Neuronal stem cell (in vitro differentiated cells): ENCODE data around the gene STAB2.

Experiments
- DNase-seq: peaks from one replicate; pipeline ENCODE4 v3.0.0-alpha.2; 2013; ENCODE audit warnings: low spot score
- H2AFZ ChIP-seq: one replicate; pipeline ENCODE4 v1.6.1; 2013; ENCODE audit warnings: mild to moderate bottlenecking, low read length, inconsistent platforms
- H2AK5ac ChIP-seq: 2 replicates; pipeline ENCODE4 v1.6.1; 2013; ENCODE audit warnings: low read depth, mild to moderate bottlenecking, inconsistent platforms, low read length, moderate library complexity, mixed read lengths
- H2BK120ac ChIP-seq: 2 replicates; pipeline ENCODE4 v1.6.1; 2013; ENCODE audit warnings: low read depth, mild to moderate bottlenecking, inconsistent platforms, low read length, moderate library complexity, mixed read lengths
- H2BK12ac ChIP-seq: one replicate; pipeline ENCODE4 v1.6.1; 2013; ENCODE audit warnings: low read length, inconsistent platforms
- H2BK15ac ChIP-seq: 2 replicates; pipeline ENCODE4 v1.6.1; 2013; ENCODE audit warnings: mild to moderate bottlenecking, low read length, inconsistent platforms, mixed read lengths
- H2BK5ac ChIP-seq: one replicate; pipeline ENCODE4 v1.6.1; 2013; ENCODE audit warnings: inconsistent platforms, mild to moderate bottlenecking, low read length, moderate library complexity
- H3K14ac ChIP-seq: one replicate; pipeline ENCODE4 v1.6.1; 2013; ENCODE audit warnings: low read length, inconsistent platforms
- H3K18ac ChIP-seq: 2 replicates; pipeline ENCODE4 v1.6.1; 2013; ENCODE audit warnings: low read length, inconsistent platforms
- H3K23ac ChIP-seq: 2 replicates; pipeline ENCODE4 v1.6.1; 2013; ENCODE audit warnings: low read depth, mild to moderate bottlenecking, mixed read lengths, low read length, inconsistent platforms; ENCODE audit not compliant: poor library complexity
- H3K27ac ChIP-seq: replicated peaks from 3 replicates; pipeline ENCODE4 v1.5.1; 2013; ENCODE audit warnings: low read length, inconsistent platforms
- H3K27me3 ChIP-seq, 3 experiments: 2 replicates each; pipeline ENCODE4 v1.6.1; 2013; ENCODE audit warnings: low read length in 3 of 3, mild to moderate bottlenecking in 2 of 3, inconsistent platforms in 1 of 3, low read depth in 1 of 3, mixed read lengths in 1 of 3, moderate library complexity in 1 of 3; ENCODE audit not compliant: control insufficient read depth in 3 of 3, insufficient read depth in 3 of 3
- H3K36me3 ChIP-seq, 2 donors: replicated peaks in 1 of 2; 2 replicates each; pipeline ENCODE4 v1.6.1; 2013; ENCODE audit warnings: low read length in 2 of 2; ENCODE audit not compliant: control insufficient read depth in 2 of 2, insufficient read depth in 2 of 2
- H3K4ac ChIP-seq: 2 replicates; pipeline ENCODE4 v1.6.1; 2013; ENCODE audit warnings: inconsistent platforms, mild to moderate bottlenecking, low read length, moderate library complexity
- H3K4me1 ChIP-seq, 2 donors: 1 replicate in 1 of 2; 2 replicates in 1 of 2; pipeline ENCODE4 v1.6.1; 2013; ENCODE audit warnings: low read length in 2 of 2, low read depth in 1 of 2; ENCODE audit not compliant: control insufficient read depth in 2 of 2, insufficient read depth in 1 of 2
- H3K4me2 ChIP-seq: one replicate; pipeline ENCODE4 v1.6.1; 2013; ENCODE audit warnings: mild to moderate bottlenecking, low read length, inconsistent platforms; ENCODE audit not compliant: insufficient read depth, poor library complexity, severe bottlenecking
- H3K4me3 ChIP-seq, 2 donors: 2 replicates each; pipeline ENCODE4 v1.5.1; 2013; ENCODE audit warnings: low read length in 2 of 2, mild to moderate bottlenecking in 2 of 2, inconsistent platforms in 1 of 2, moderate library complexity in 1 of 2
- H3K79me1 ChIP-seq: one replicate; pipeline ENCODE4 v1.6.1; 2013; ENCODE audit warnings: low read depth, mild to moderate bottlenecking, inconsistent platforms, low read length, moderate library complexity
- H3K9ac ChIP-seq: one replicate; pipeline ENCODE4 v1.6.1; 2013; ENCODE audit warnings: mild to moderate bottlenecking, low read depth, low read length, inconsistent platforms; ENCODE audit not compliant: poor library complexity
- H3K9me3 ChIP-seq, 2 donors: replicated peaks in 1 of 2; 2 replicates each; pipeline versions ENCODE3 to v1.6.1; 2013; ENCODE audit warnings: low read length in 2 of 2, mild to moderate bottlenecking in 2 of 2, inconsistent platforms in 1 of 2, low read depth in 1 of 2, mixed read lengths in 1 of 2, moderate library complexity in 1 of 2; ENCODE audit not compliant: control insufficient read depth in 2 of 2, insufficient read depth in 1 of 2
- H4K8ac ChIP-seq: one replicate; pipeline ENCODE4 v1.6.1; 2013; ENCODE audit warnings: low read depth, mild to moderate bottlenecking, inconsistent platforms, low read length, moderate library complexity
- H4K91ac ChIP-seq: one replicate; pipeline ENCODE4 v1.6.1; 2013; ENCODE audit warnings: low read length, low read depth, mild to moderate bottlenecking, inconsistent platforms; ENCODE audit not compliant: poor library complexity
- WGBS, 2 donors: extraction: QIAGEN DNeasy Blood & Tissue Kit; methylation state at CpG; one replicate each; pipeline ENCODE4 v1.1.7; 2013; ENCODE audit warnings: missing lambda C conversion rate in 2 of 2, mixed read lengths in 1 of 2; ENCODE audit not compliant: insufficient read length in 2 of 2, insufficient replicate concordance in 1 of 2; ENCODE audit errors: extremely low coverage in 2 of 2; 5-methylcytosine and 5-hydroxymethylcytosine counted together

Gene STAB2

DNA sequence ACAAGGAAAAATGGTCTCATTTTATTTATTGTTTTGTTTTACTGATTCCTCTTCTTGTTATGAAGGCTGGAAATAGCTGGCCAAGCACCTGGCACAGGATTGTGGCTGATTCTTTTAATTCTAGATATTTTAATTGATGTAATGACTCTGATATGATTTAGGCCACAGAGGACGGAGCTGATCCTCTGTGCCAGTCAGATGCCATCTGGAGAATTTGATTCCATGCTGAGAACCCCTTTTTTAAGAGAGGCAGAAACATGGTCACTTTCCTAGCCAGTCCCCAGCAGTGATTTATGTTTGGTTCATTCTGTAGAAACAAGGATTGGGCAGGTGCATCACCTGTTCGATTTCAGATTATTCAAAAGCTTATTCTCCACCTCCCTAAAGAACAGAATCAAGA, 77.6 kb downstream of the STAB2 start:
- Histone ChIP-seq H4K91ac (no peak overlapping the region), H3K9me3 (no peaks in the 10 kb centered on the region), H3K36me3 (no peaks in the 10 kb centered on the region), H3K14ac (no peak overlapping the region), H2BK12ac (no peak overlapping the region), H2AK5ac (no peak overlapping the region), H4K8ac (no peak overlapping the region), H3K23ac (no peak overlapping the region), H3K79me1 (no peaks in the 10 kb centered on the region), H3K18ac (no peak overlapping the region), H3K4ac (no peak overlapping the region), H2BK5ac (no peak overlapping the region), H3K9ac (no peak overlapping the region), H3K4me2 (no peak overlapping the region), H3K27ac (no peak overlapping the region), H2BK15ac (no peak overlapping the region), H3K4me3 (no peak overlapping the region), H2AFZ (no peak overlapping the region), H2BK120ac (no peak overlapping the region), H3K27me3 (no peaks in the 10 kb centered on the region), H3K4me1 (peaks cover 0 to 8% of the 10 kb centered on the region in 2 donors)
- WGBS, 2 donors, result no CpG with 5 or more reads among the region's 2 CpGs
- DNase-seq, result no peak

GRCh38 chr12:103665971-103666370, 78.9 kb downstream of the STAB2 start:
- H4K91ac ChIP-seq, result no peak overlapping the region
- H2BK5ac ChIP-seq, result no peak overlapping the region
- no peak overlapping the region for H3K4me3 ChIP-seq
- no peak overlapping the region for H2BK15ac ChIP-seq
- peak overlapping the region; percentile 29 for H3K18ac ChIP-seq
- H3K4me1 ChIP-seq, result peaks cover 0 to 8% of the 10 kb centered on the region in 2 donors
- H3K27ac ChIP-seq, result no peak overlapping the region
- no peak overlapping the region for H3K4me2 ChIP-seq
- H2BK12ac ChIP-seq, result no peak overlapping the region
- H3K27me3 ChIP-seq, result no peaks in the 10 kb centered on the region
- WGBS, 2 donors, result no CpG with 5 or more reads among the region's 5 CpGs
- H3K23ac ChIP-seq, result no peak overlapping the region
- peak overlapping the region; percentile 7 for H3K9ac ChIP-seq
- no peak overlapping the region for H3K14ac ChIP-seq
- no peak overlapping the region for H3K4ac ChIP-seq
- H2AFZ ChIP-seq, result no peak overlapping the region
- no peaks in the 10 kb centered on the region for H3K36me3 ChIP-seq
- H2BK120ac ChIP-seq, result no peak overlapping the region
- no peak overlapping the region for H2AK5ac ChIP-seq
- H3K9me3 ChIP-seq, result no peaks in the 10 kb centered on the region
- no peak overlapping the region for H4K8ac ChIP-seq
- H3K79me1 ChIP-seq, result no peaks in the 10 kb centered on the region
- no peak for DNase-seq

GRCh38 chr12:103667125-103667524, 80.1 kb downstream of the STAB2 start:
- Histone ChIP-seq H3K9ac (no peak overlapping the region), H2BK5ac (no peak overlapping the region), H3K27ac (no peak overlapping the region), H3K4ac (no peak overlapping the region), H4K8ac (no peak overlapping the region), H2AFZ (no peak overlapping the region), H3K79me1 (no peaks in the 10 kb centered on the region), H2BK120ac (no peak overlapping the region), H2BK15ac (no peak overlapping the region), H3K9me3 (no peaks in the 10 kb centered on the region), H3K27me3 (no peaks in the 10 kb centered on the region), H3K4me2 (no peak overlapping the region), H3K23ac (no peak overlapping the region), H3K4me1 (peaks cover 0 to 8% of the 10 kb centered on the region in 2 donors), H3K36me3 (no peaks in the 10 kb centered on the region), H3K14ac (no peak overlapping the region), H3K18ac (no peak overlapping the region), H3K4me3 (no peak overlapping the region), H2BK12ac (no peak overlapping the region), H4K91ac (no peak overlapping the region), H2AK5ac (no peak overlapping the region)
- no CpG with 5 or more reads among the region's 2 CpGs for WGBS, 2 donors
- DNase-seq, result no peak

GRCh38 chr12:103668520-103668919, 81.4 kb downstream of the STAB2 start:
- Histone ChIP-seq H2BK12ac (peak overlapping the region; percentile 7), H2AK5ac (peak overlapping the region; percentile 62), H3K27me3 (no peaks in the 10 kb centered on the region), H4K8ac (no peak overlapping the region), H2BK15ac (no peak overlapping the region), H3K14ac (peak overlapping the region; percentile 58), H3K23ac (peak overlapping the region; percentile 10), H3K18ac (no peak overlapping the region), H3K4ac (no peak overlapping the region), H2AFZ (no peak overlapping the region), H3K4me3 (no peak overlapping the region), H2BK120ac (no peak overlapping the region), H3K9ac (no peak overlapping the region), H3K36me3 (no peaks in the 10 kb centered on the region), H3K9me3 (no peaks in the 10 kb centered on the region), H2BK5ac (no peak overlapping the region), H3K4me1 (peaks cover 0 to 8% of the 10 kb centered on the region in 2 donors), H3K79me1 (no peaks in the 10 kb centered on the region), H3K27ac (no peak overlapping the region), H3K4me2 (no peak overlapping the region), H4K91ac (no peak overlapping the region)
- no peak for DNase-seq
- WGBS, 2 donors, result no CpG with 5 or more reads among the region's 8 CpGs
